Sigmoid colon (tissue), 4 donors: ENCODE data around the gene RP2.

Experiments
- CTCF ChIP-seq, 4 experiments: fragments of 450-650 bp in 3 of 4; fragments of 200-600 bp in 1 of 4; IDR thresholded peaks; one replicate each; pipeline ENCODE4 v1.5.1; 2016 to 2019; ENCODE audit warnings: antibody characterized with exemption in 4 of 4, mild to moderate bottlenecking in 3 of 4, moderate library complexity in 2 of 4
- POLR2A ChIP-seq, 2 donors: fragments of 450-650 bp; IDR thresholded peaks; one replicate each; pipeline ENCODE4 v1.6.1; 2016; ENCODE audit warnings: antibody characterized with exemption in 2 of 2, mild to moderate bottlenecking in 2 of 2, moderate library complexity in 2 of 2
- POLR2AphosphoS5 ChIP-seq, 4 donors: sonication (generic); formaldehyde crosslinking; IDR thresholded peaks; one replicate each; pipeline ENCODE4 v1.6.1; 2017; ENCODE audit warnings: antibody characterized with exemption in 4 of 4

GRCh38 chrX:46918434-46918833, 81.6 kb downstream of the RP2 start:
- TF ChIP-seq CTCF (IDR thresholded peaks at IDR 0.05) (no peak), POLR2A (IDR thresholded peaks at IDR 0.05) (no peak), POLR2AphosphoS5 (IDR thresholded peaks at IDR 0.05) (no peak)
